Liver (tissue), 9 donors: Measurements from ENCODE around the gene CDC42EP2. TPM values are rescaled to one million over a fixed set of nuclear protein-coding genes. Genes with fewer than 3 reads are reported as not detected.

Experiments used
- DNase-seq: peaks from one replicate; pipeline ENCODE4 v3.0.0-alpha.2; 2017; ENCODE audit warnings: low spot score
- H3K27ac ChIP-seq, 2 donors: one replicate each; pipeline ENCODE4 v1.7.0; 2013; ENCODE audit warnings: inconsistent platforms in 2 of 2, low read length in 2 of 2, control low read depth in 1 of 2, low read depth in 1 of 2, mild to moderate bottlenecking in 1 of 2
- H3K27me3 ChIP-seq, 4 donors: one replicate each; pipeline versions ENCODE4 v1.6.1 to v1.7.0; 2013; ENCODE audit warnings: low read length in 3 of 4, inconsistent platforms in 1 of 4, mild to moderate bottlenecking in 1 of 4, moderate library complexity in 1 of 4; ENCODE audit not compliant: control insufficient read depth in 4 of 4, insufficient read depth in 4 of 4
- H3K36me3 ChIP-seq, 4 donors: one replicate each; pipeline versions ENCODE4 v1.6.1 to v1.7.0; 2013; ENCODE audit warnings: low read length in 3 of 4, mild to moderate bottlenecking in 3 of 4, low read depth in 1 of 4, moderate library complexity in 1 of 4; ENCODE audit not compliant: control insufficient read depth in 4 of 4, insufficient read depth in 3 of 4
- H3K4me1 ChIP-seq, 4 donors: one replicate each; pipeline versions ENCODE4 v1.6.1 to v1.7.0; 2013; ENCODE audit warnings: low read length in 3 of 4, mild to moderate bottlenecking in 3 of 4, moderate library complexity in 1 of 4; ENCODE audit not compliant: control insufficient read depth in 4 of 4, insufficient read depth in 4 of 4
- H3K4me3 ChIP-seq, 3 donors: one replicate each; pipeline versions ENCODE4 v1.6.1 to v1.7.0; 2013; ENCODE audit warnings: low read length in 3 of 3, control low read depth in 1 of 3, low read depth in 1 of 3, mild to moderate bottlenecking in 1 of 3
- H3K9ac ChIP-seq, 2 donors: one replicate each; pipeline ENCODE4 v1.7.0; 2013; ENCODE audit warnings: low read length in 2 of 2, mild to moderate bottlenecking in 2 of 2, moderate library complexity in 2 of 2, control low read depth in 1 of 2, low read depth in 1 of 2
- H3K9me3 ChIP-seq, 4 donors: one replicate each; pipeline versions ENCODE4 v1.6.1 to v1.7.0; 2013; ENCODE audit warnings: low read length in 3 of 4; ENCODE audit not compliant: control insufficient read depth in 4 of 4
- EGR1 ChIP-seq, 2 donors: IDR thresholded peaks; 2 replicates each; pipeline ENCODE4 v1.6.1; 2016 to 2018; ENCODE audit warnings: antibody characterized with exemption in 2 of 2, low read depth in 2 of 2
- FOXA1 ChIP-seq: IDR thresholded peaks from 2 replicates; pipeline ENCODE4 v1.6.1; 2016; ENCODE audit warnings: antibody characterized with exemption
- HNF4G ChIP-seq: IDR thresholded peaks from 2 replicates; pipeline ENCODE4 v1.6.1; 2016; ENCODE audit warnings: antibody characterized with exemption
- JUND ChIP-seq, 2 donors: IDR thresholded peaks; 2 replicates each; pipeline ENCODE4 v1.6.1; 2016; ENCODE audit warnings: antibody characterized with exemption in 2 of 2
- NR2F2 ChIP-seq: IDR thresholded peaks from 2 replicates; pipeline ENCODE4 v1.6.1; 2016; ENCODE audit warnings: antibody characterized with exemption
- RAD21 ChIP-seq, 2 donors: IDR thresholded peaks; 2 replicates each; pipeline ENCODE4 v1.6.1; 2016; ENCODE audit warnings: antibody characterized with exemption in 2 of 2, mild to moderate bottlenecking in 2 of 2
- RXRA ChIP-seq, 2 donors: IDR thresholded peaks; 2 replicates each; pipeline ENCODE4 v1.6.1; 2017 to 2018; ENCODE audit warnings: antibody characterized with exemption in 2 of 2, mild to moderate bottlenecking in 1 of 2
- SP1 ChIP-seq: IDR thresholded peaks from 2 replicates; pipeline ENCODE4 v1.6.1; 2018; ENCODE audit warnings: antibody characterized with exemption, mild to moderate bottlenecking
- TAF1 ChIP-seq: conservative IDR thresholded peaks from 2 replicates; pipeline ENCODE4 v1.6.1; 2016; ENCODE audit warnings: antibody characterized with exemption, mild to moderate bottlenecking
- YY1 ChIP-seq: IDR thresholded peaks from 2 replicates; pipeline ENCODE4 v1.6.1; 2016; ENCODE audit warnings: antibody characterized with exemption, mild to moderate bottlenecking
- WGBS: extraction: QIAGEN DNeasy Blood & Tissue Kit; methylation state at CpG from one replicate; pipeline ENCODE4 v1.1.7; 2013; 5-methylcytosine and 5-hydroxymethylcytosine counted together
- polyA plus RNA-seq, 2 donors: library from polyadenylated mRNA; stranded (reverse) in 1 of 2; unstranded in 1 of 2; fragments of 200-250 nt in 1 of 2; fragments of >200 nt in 1 of 2; fragmentation: Nextera tagmentation in 1 of 2; extraction: Ambion mirVana in 1 of 2; gene quantifications; one replicate each; pipeline versions ENCODE4 v1.2.1 to v1.2.3, GENCODE V29; 2013 to 2015
- total RNA-seq, 2 donors: library from RNA; depleted of rRNA; stranded (reverse); fragments of >200 nt; gene quantifications; one replicate each; pipeline ENCODE4 v1.2.3, GENCODE V29; 2014
- TF ChIP-seq, protein P1 (sequence below): IDR thresholded peaks from 2 replicates; pipeline ENCODE4 v1.6.1; 2016; ENCODE audit warnings: antibody characterized with exemption, mild to moderate bottlenecking
- TF ChIP-seq, protein P2 (sequence below): fragments of 150-350 bp; IDR thresholded peaks from 2 replicates; pipeline ENCODE4 v1.5.1; 2017; ENCODE audit warnings: improper control_type of control experiment, low read depth, low read length; ENCODE audit not compliant: missing input control
- TF ChIP-seq, protein P3 (sequence below): IDR thresholded peaks from 2 replicates; pipeline ENCODE4 v1.6.1; 2016; ENCODE audit warnings: antibody characterized with exemption
- TF ChIP-seq, protein P4 (sequence below): IDR thresholded peaks from 2 replicates; pipeline ENCODE4 v1.6.1; 2016; ENCODE audit warnings: antibody characterized with exemption
- donor health status: healthy.
- donor health status: healthy.
- donor health status: healthy.
- donor health status: healthy.
- donor health status: healthy.

CDC42EP2 gene
- total and polyA plus RNA-seq, 4 donors, result 1.8 to 3.4 (median 1.9) TPM

DNA sequence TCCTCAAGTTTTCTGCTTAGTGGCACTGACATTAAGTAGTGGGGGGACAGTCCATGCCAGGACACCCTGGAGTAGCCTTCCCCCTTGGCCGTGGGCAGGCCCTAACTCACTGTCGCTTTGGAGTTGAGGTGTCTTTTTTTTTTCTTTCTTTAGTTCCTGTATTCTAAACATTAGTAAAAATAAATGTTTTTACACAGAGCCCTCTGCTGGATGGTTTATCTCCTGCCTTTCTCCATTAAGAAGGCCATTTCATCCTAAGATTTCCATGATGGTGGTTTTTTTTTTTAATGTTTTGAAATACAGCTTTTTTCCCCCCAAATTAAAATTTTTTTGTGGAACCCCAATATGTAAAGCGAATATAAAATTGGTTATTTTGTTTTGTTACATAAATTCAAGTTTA, 38.1 kb downstream of the CDC42EP2 start:
- H3K4me1 ChIP-seq, result peaks cover 0 to 24% (median 13%) of the 10 kb centered on the region in 4 donors
- DNase-seq, result no peak
- H3K9ac ChIP-seq, result no peak overlapping the region
- H3K36me3 ChIP-seq, result peaks cover 0 to 39% (median 30%) of the 10 kb centered on the region in 4 donors
- no peak overlapping the region for H3K27ac ChIP-seq
- no peaks in the 10 kb centered on the region for H3K9me3 ChIP-seq
- TF ChIP-seq, protein P1, sequence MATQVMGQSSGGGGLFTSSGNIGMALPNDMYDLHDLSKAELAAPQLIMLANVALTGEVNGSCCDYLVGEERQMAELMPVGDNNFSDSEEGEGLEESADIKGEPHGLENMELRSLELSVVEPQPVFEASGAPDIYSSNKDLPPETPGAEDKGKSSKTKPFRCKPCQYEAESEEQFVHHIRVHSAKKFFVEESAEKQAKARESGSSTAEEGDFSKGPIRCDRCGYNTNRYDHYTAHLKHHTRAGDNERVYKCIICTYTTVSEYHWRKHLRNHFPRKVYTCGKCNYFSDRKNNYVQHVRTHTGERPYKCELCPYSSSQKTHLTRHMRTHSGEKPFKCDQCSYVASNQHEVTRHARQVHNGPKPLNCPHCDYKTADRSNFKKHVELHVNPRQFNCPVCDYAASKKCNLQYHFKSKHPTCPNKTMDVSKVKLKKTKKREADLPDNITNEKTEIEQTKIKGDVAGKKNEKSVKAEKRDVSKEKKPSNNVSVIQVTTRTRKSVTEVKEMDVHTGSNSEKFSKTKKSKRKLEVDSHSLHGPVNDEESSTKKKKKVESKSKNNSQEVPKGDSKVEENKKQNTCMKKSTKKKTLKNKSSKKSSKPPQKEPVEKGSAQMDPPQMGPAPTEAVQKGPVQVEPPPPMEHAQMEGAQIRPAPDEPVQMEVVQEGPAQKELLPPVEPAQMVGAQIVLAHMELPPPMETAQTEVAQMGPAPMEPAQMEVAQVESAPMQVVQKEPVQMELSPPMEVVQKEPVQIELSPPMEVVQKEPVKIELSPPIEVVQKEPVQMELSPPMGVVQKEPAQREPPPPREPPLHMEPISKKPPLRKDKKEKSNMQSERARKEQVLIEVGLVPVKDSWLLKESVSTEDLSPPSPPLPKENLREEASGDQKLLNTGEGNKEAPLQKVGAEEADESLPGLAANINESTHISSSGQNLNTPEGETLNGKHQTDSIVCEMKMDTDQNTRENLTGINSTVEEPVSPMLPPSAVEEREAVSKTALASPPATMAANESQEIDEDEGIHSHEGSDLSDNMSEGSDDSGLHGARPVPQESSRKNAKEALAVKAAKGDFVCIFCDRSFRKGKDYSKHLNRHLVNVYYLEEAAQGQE, result no peak
- no peak for TF ChIP-seq NR2F2
- TF ChIP-seq, protein P2, sequence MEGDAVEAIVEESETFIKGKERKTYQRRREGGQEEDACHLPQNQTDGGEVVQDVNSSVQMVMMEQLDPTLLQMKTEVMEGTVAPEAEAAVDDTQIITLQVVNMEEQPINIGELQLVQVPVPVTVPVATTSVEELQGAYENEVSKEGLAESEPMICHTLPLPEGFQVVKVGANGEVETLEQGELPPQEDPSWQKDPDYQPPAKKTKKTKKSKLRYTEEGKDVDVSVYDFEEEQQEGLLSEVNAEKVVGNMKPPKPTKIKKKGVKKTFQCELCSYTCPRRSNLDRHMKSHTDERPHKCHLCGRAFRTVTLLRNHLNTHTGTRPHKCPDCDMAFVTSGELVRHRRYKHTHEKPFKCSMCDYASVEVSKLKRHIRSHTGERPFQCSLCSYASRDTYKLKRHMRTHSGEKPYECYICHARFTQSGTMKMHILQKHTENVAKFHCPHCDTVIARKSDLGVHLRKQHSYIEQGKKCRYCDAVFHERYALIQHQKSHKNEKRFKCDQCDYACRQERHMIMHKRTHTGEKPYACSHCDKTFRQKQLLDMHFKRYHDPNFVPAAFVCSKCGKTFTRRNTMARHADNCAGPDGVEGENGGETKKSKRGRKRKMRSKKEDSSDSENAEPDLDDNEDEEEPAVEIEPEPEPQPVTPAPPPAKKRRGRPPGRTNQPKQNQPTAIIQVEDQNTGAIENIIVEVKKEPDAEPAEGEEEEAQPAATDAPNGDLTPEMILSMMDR, result peak; percentile 9
- no peak for TF ChIP-seq EGR1 (IDR thresholded peaks at IDR 0.05; ENCODE audit: low read depth in 2 of 2)
- no peak overlapping the region for H3K4me3 ChIP-seq
- no peaks in the 10 kb centered on the region for H3K27me3 ChIP-seq
- 86% methylated on average over 3 of the region's 3 CpGs for WGBS

DNA sequence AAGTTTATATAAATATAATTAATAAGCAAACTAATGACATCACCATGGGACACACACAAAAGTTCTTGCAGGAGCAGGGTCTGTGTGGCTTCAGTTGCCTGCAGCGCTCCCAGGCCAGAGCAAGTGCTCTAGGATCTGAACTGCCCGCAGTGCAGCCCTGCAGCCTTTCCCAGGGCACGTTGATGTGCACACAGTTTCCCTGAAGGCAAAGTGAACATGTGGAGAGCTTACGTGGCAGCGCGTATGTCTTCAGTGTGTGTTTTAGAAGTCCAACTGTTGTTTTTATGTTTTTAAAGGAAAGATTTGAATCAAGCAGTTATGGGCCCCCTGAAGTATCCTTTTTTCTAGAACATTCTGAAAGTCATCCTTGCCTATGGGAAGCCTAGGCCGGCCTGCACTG, 38.7 kb downstream of the CDC42EP2 start:
- H3K4me1 ChIP-seq, result peaks cover 3 to 30% (median 18%) of the 10 kb centered on the region in 4 donors
- no peak overlapping the region for H3K9ac ChIP-seq
- peaks cover 0 to 34% (median 26%) of the 10 kb centered on the region in 4 donors for H3K36me3 ChIP-seq
- no peak overlapping the region for H3K27ac ChIP-seq
- H3K9me3 ChIP-seq, result no peaks in the 10 kb centered on the region
- TF ChIP-seq RXRA (IDR thresholded peaks at IDR 0.05) (no peak), EGR1 (IDR thresholded peaks at IDR 0.05; ENCODE audit: low read depth in 2 of 2) (no peak), NR2F2 (no peak), TAF1 (no peak), HNF4G (no peak), YY1 (no peak), RAD21 (IDR thresholded peaks at IDR 0.05) (no peak), FOXA1 (no peak), SP1 (no peak), JUND (IDR thresholded peaks at IDR 0.05) (no peak)
- TF ChIP-seq, protein P3, sequence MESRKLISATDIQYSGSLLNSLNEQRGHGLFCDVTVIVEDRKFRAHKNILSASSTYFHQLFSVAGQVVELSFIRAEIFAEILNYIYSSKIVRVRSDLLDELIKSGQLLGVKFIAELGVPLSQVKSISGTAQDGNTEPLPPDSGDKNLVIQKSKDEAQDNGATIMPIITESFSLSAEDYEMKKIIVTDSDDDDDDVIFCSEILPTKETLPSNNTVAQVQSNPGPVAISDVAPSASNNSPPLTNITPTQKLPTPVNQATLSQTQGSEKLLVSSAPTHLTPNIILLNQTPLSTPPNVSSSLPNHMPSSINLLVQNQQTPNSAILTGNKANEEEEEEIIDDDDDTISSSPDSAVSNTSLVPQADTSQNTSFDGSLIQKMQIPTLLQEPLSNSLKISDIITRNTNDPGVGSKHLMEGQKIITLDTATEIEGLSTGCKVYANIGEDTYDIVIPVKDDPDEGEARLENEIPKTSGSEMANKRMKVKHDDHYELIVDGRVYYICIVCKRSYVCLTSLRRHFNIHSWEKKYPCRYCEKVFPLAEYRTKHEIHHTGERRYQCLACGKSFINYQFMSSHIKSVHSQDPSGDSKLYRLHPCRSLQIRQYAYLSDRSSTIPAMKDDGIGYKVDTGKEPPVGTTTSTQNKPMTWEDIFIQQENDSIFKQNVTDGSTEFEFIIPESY, result no peak
- TF ChIP-seq, protein P1, result no peak
- TF ChIP-seq, protein P4, sequence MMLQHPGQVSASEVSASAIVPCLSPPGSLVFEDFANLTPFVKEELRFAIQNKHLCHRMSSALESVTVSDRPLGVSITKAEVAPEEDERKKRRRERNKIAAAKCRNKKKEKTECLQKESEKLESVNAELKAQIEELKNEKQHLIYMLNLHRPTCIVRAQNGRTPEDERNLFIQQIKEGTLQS, result no peak
- no peak overlapping the region for H3K4me3 ChIP-seq
- no peaks in the 10 kb centered on the region for H3K27me3 ChIP-seq
- 92% methylated on average over 7 of the region's 7 CpGs for WGBS
- no peak for DNase-seq
